NCI-H2196 (cell line): Measurements from ENCODE around the gene THOC7.

Experiments
- DNase-seq: peaks from one replicate; lab custom pipeline; 2025; ENCODE audit not compliant: unreplicated experiment; lab: John Stamatoyannopoulos, UW

THOC7 gene

DNA sequence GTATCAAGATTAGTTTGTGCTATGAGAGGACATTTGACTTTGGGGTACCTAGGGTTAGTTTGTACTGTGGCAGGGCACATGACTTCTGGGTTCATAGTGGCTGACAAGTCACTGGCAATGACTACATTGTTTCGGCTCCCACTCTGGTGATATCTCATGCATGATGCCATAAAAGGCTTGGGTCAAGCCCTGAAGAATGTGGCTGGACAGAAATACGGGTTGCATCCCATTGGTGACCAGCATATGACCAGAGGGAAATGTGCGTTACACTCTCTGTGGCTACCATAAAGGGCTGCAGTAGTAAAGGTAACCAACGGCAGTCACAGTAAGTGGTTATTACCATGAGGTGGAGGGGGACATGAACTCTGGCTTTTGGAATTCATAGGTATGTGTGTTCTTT is 18.4 kb downstream of the THOC7 start:
- no peak for DNase-seq

DNA sequence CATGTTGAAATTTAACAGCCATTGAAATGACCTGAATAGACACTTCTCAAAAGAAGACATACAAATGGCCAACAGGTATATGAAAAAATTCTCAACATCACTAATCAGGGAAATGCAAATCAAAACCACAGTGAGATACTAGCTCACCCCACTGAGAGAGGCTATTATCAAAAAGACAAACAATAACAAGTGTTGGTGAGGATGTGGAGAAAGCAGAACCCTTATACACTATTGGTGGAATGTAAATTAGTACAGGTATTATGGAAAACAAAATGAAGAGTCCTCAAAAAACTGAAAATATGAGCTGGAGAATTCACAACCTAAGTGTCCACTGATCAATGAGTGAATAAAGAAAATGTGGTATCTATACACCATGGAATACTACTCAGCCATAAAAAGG is 21.5 kb downstream of the THOC7 start:
- DNase-seq: no peak

DNA sequence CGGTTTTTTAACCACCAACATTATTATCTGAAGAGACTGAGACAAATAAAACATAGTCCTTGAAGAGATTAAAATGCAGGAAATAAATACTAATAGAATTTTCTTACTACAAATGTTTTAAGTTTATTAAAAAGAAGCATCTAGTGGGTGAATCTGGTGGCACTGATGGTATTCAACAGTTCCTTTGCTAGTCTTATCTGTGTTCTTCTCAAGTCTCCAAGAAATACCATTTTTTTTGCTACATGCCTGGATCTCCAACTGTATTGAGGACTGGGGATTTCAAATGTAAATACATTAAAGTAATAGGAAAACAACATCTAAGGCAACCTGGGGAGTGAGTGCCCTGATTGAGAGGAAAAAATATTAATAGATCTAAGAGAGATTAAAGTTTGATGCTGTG is 21.9 kb downstream of the THOC7 start:
- DNase-seq: no peak

DNA sequence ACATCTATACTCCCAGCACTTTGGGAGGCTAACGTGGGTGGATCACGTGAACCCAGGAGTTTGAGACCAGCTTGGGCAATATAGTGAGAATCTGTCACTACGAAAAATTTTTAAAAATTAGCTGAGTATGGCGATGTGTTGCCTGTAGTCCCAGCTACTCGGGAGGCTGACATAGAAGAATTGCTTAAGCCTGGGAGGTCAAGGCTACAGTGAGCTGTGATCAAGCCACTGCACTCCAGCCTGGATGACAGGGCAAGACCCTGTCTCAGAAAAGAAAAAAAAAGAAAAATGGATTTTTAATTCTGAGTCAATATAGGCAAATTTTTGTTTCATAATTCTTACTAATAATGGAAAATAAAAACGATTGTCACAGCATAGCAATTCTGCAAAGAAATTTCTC is 31.2 kb downstream of the THOC7 start:
- no peak for DNase-seq

DNA sequence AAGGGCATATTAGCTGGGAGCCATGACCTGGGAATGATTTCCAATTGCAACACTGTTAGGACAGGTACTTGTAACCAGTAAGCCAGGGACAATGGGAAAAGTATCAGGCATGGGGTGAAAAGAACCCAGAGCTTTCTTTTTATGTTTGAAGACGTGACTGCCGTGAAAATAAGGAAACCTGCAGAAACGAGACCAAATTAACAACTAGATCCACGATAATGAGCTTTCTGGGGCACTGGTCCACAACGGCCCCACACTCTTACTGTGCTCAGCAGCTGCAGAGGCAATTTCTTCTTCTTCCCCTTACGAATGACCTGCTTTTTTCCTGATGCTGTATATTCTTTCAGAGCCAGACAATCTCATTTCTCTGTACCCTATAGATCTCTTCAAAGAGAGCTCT is 33.1 kb downstream of the THOC7 start:
- no peak for DNase-seq

DNA sequence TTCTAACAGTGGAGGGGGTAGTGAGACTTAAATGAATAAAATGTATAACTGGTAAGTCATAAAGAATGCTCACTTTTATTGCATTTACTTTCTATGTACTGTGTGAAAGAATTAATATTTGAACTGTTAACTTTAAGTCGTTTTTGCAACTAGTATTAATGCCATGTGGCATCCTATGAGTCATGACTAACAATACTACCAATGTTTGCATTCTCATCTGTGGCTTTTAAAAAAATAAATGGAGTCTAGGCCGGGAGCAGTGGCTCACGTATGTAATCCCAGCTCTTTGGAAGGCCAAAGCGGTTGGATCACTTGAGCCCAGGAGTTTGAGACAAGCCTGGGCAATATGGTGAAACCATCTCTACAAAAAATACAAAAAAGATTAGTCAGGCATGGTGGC is 39.3 kb downstream of the THOC7 start:
- no peak for DNase-seq

DNA sequence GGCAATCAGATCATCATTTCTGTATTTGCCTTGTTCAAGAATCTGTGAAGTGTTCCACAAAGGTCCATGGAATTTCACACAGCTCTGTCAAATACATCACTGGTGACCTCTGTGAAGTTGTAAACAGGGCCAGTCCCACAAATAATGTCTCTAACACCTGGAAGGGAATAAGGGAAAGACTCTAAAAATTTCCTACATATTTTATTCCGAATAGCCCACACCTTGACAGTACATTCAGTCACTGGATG is 44.5 kb downstream of the THOC7 start, which contains the start of gene C3orf49:
Gene C3orf49, plus strand, starts transcription at position 149 of the 248 bp plus-strand sequence. CDS start 173 bp downstream, outside the sequence.
- no peak for DNase-seq

DNA sequence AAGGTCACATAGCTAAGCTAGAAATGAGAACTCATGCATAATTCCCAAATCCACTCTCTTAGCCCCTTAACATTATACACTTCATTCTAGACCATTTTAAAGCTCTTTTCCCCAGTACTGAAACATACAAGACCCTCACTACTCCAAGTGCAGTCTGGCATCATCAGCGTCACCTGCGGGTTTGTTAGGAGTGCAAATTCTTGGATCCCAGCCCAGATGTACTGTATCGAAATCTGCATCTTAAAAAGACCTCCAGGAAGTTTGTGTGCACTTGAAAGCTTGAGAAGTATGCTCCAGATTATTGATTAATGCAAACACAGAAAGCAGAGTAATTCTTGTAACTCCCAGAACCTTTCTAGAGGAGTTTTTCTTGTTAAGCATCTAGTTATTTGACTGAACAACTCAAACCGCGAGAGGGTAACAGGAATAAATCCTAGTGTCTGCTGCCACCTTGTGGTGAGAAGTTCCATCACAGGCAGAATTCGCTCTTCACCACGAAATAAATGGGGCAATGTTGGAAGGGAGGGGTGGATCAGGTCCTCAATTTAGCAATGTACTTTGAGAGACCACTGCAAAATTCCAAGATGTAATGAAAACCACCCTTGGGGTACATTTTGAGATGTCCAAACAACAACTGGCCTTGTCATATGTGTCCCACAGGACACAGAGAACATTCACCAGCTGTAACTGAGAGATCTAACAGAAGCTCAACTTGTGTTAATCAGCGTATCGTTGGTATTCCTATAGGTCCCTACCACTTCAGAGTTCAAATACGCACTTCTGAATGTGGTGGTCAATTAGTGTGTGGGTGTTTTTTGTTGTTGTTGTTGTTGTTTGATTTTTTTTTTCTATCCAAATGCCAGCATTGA is 45.1 kb downstream of the THOC7 start:
- DNase-seq: peak; percentile 27

DNA sequence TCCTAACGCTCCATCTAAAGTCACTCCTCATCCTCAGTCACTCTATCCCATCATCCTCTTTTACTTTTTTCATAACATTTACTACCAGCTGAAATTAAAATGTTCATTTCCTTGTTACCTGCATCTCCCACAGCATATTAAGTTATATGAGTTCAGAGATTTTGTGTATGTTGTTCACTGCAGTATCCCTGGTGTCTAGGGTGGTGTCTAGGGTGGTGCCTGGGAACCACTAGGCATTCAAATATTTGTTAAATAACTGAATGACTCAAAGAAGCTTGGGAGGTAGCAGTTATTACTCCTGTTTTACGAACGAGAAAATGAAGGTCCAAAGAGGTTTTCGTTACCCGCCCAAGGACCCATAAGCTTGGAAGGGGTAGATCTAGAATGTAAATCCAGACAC is 46.4 kb downstream of the THOC7 start:
- no peak for DNase-seq

DNA sequence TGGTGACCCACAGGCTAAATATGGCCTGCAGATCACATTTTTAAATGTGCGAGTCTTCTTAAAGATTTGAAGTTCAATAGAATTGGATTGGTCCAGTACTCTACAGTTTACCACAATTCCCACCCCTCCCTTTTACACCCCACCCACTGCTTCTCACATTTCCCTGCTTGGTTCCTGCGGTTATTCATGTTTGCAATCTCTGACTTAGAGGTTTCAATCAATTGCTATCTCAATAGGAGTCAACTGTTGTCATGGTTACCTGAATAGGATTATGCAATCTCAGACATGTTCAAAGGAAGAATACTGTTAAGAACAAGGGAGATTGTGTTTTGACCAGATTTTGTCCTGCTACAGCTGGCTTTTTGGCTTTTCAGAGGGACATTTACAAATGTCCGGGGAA is 49.4 kb downstream of the THOC7 start:
- no peak for DNase-seq

DNA sequence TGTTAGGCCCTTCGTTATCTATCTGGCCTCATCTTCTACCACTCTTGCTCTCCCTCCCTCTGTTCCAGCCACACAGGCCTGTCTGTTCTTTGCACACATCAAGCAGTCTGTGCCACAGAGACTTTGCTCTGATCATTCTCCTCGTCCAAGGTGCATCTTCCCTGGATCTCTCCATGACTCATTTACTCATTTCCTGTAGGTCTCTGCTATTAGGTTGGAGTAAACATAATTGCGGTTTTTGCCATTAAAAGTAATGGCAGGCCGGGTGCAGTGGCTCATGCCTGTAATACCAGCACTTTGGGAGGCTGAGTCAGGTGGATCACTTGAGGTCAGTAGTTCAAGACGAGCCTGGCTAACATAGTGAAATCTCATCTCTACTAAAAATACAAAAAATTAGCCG is 54.0 kb downstream of the THOC7 start:
- no peak for DNase-seq

DNA sequence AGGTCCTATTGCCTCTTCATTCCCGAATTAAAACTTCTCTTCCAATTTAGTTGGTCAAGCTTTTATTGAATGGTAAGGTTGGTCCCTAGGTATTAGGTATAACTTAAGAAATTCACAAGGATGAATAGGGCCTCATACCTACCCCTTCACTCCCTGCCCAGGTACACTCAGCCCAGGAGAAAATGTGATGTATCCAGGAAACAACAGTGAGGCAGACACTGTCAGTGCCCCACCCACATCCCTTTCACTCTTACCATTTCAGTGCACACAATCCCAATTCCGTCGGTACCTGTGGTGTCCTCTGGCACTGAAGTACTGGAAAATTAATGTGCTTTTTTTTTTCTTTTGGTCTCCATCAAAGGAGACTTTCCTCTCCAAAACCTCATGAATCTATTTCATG is 55.0 kb downstream of the THOC7 start:
- DNase-seq: no peak

DNA sequence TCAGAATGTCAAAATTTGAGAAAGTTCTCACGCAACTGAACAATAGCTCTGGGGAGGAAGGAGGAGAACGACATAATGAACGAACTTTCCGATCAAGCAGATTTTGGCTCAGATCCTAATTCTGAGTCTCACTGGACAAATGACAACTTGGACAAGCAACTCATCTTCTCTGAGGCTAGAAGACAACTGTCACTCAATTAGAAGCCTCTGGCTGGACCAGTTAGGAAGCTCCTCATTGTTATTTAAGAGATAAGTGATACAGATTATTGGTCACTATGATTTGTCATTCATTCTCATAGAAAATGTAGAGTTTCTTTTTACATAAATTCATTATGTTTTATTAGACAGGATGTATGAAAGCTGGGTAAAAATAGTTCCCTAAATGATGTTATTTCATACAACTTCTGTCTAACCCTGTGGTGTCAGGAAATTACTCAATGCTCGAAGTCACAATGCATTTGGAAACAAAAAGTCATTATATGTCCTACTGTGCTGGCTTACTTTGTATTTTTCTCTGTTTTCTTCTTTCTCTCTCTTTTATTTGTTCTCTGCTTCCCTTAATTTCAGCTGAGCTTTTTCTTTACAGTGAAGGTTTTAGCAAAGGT is 55.5 kb downstream of the THOC7 start:
- no peak for DNase-seq

DNA sequence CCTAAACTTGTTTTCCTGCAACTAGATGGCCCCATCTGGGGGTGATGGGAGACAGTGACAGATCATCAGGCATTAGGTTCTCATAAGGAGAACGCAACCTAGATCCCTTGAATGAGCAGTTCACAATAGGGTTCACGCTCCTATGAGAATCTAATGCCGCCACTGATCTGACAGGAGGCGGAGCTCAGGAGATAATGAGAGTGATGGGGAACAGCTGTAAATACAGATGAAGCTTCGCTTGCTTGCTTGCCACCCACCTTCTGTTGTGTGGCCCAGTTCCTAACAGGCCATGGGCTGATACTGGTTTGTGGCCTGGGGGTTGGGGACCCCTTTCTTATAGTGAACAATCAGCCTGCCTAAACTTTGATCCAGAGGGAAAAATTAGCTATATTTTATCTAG is 59.7 kb downstream of the THOC7 start:
- no peak for DNase-seq

DNA sequence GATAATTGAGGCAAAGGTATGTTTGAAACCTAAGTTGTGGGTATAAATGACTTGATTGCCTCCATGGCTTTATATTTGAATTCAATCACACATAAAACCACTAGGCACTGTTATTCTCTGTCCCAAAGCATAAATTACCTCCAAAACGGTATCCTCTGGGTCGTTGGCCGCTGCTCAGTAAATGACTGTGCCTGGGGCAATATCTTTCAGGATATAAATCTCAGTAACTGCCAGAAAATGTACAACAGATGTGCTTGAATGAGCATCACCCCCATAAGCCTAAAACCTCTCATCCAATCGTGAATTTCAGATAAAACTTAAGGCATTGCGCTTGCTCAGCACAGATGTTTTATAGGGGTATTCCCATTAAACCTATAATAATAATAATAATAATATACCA is 63.5 kb downstream of the THOC7 start:
- no peak for DNase-seq

DNA sequence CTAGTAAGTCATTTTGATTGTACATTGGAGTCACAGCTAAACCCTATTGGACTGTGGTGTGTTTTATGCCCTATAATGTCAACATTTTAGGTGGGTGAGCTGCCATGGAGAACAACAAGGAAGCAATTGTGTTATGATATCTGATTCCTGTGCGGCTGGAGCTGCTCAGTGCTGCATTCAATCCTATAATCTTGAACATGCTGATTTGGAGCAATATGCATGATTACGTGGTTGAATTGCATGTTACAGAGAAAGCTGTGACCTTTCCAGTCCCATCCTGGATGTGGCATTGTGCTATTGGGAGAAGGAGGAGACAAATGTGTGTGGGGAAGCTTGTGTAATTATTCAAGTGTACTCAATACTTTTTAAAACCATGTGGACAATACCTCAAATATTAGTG is 64.7 kb downstream of the THOC7 start:
- DNase-seq: no peak

DNA sequence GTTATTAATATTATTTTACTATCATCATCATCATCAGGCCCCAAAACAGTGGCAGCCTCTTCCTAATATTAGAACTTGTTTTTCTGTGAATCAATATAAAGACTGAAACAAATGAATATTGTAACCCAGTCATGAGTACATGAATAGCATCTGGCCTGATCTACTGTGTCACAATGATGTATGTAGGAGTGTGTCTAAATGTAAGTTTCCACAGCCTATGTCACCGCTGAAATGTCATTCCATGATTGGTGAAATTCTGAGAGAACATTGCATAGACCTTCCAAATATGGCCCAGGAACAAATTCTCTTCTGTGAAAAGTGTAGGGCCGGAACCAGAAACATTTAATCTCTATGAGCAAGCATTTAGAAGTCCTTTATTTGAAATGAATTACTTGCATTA is 65.1 kb downstream of the THOC7 start:
- DNase-seq: no peak

DNA sequence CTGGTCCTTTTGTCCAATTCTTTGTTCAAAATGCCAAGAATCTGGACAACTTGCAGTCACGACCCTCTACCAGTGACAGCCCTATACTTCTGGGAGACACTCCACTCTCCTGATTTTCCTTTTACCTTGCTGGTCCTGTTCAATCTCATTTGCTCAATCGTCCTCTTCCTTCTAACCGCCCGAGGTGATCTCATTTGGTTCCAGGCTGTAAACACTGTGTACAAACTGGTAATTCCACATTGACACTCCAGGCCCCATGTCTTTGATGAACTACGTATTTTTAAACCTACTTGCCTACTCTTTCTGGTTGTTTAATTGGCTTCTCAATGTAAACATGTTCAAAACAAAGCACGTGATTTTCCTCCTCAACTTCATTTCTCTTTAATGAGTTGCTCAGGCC is 68.2 kb downstream of the THOC7 start:
- DNase-seq: no peak

DNA sequence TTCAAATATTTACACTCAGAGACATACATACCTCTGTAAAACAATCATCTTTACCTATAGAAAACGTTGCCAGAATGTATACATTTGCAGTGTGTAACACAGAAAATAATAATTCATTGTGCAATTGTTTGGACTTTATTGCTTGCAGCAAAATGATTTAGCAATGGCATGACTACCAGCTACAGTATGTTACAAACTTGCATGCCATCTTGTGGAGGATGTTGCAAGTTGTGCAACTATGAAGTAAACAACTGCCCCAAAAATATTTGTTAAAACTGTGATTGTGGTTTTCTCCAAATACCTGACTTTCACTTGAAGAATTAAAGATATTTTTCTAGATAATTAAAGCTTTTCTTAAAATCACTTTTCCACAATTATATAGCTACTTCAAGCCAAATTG is 71.6 kb downstream of the THOC7 start:
- DNase-seq: no peak
